Measurements from ENCODE around the gene SLC19A1.

SLC19A1 gene

DNA sequence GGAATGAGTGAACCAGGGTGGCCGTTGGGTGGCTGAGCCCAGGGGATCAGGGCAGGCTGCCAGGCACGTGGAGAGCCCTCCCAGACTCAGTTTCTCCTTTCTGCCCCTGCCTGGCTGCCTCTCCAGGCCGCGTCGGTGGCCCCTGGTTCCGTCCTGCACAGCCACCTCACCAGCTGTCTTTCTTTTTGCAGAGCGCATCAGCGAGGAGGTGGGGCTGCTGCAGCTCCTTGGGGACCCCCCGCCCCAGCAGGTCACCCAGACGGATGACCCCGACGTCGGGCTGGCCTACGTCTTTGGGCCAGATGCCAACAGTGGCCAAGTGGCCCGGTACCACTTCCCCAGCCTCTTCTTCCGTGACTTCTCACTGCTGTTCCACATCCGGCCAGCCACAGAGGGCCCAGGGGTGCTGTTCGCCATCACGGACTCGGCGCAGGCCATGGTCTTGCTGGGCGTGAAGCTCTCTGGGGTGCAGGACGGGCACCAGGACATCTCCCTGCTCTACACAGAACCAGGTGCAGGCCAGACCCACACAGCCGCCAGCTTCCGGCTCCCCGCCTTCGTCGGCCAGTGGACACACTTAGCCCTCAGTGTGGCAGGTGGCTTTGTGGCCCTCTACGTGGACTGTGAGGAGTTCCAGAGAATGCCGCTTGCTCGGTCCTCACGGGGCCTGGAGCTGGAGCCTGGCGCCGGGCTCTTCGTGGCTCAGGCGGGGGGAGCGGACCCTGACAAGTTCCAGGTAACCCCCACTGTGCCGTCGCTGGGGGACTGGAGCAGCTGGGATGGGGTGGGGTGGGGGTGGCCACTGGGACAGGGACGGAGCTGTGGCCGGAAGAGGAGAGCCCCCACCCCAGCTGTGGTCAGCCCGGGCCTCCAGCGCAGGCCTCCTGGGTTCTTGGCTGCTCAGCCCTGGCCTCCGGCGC lies 73.9 kb downstream of the SLC19A1 start:
- no peak for DNase-seq (ENCODE audit: low read depth in 2 of 2)

DNA sequence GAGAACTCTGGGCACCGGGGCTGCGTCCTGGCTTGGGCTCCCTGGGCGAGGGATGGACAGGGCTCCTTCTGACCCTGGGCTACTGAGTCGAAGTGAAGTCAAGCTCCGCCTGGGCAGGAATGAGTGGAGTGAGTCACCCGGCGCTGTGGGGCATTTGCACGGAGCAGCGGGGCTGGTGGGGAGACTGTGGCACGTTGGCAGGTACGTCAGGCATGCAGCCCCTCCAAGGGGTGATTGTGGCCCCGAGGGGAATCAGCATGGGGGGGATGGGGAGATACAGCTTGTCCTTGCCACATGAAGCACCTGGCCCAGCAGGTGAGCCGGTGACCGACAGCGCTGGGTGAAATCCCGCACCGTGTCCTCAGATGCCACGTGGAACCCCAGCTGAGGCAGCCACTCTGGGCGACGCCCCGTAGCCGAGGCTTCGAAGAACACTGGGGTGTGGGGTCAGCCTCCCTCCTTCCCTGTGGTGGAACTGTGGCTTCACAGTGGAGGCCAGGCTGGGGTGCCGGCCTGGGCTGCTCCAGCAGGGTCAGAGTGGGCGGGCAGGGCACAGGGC lies 74.9 kb downstream of the SLC19A1 start:
- no peak for DNase-seq (ENCODE audit: low read depth in 2 of 2)

DNA sequence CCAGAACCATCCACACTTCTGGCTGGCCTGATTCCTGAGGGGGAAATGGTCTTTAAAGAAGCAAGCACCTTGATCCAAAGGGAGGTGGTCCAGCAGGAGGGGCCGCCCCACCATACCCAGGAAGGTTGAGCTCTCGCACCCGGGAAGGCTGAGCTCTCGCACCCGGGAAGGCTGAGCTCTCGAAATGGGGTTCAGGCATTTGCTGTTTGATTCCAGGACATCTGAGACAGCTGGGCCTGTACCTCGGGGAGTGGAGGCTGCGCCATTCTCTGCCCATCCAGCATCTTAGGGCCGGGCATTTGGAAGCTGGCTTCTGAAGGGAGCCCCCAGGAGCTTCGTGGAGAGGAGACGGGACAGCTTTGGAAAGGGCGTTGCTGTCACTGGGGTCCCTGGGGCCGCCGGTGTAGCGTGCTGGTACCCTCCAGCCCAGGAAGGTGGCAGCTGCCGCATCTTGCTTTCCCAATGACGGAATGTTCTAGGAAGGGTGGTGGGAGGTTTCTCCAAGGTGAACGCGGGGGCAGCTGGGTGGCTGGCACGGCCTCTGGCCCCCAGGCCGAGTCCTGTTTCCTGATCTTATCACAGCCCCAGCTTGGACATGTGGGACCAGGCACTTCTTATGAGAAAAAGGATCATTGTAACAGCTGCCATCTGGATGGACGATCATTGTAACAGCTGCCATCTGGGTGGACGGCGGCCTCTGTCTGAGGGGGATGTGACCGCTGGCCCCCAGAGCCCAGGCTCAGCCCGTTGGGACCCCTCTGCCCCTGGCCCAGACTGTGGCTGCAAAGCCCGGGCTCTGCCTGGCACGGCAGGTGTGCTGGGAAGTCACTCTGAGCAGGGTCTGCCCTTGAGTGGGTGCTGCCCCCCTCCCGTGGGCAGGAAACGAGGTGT lies 75.7 kb downstream of the SLC19A1 start:
- DNase-seq (ENCODE audit: low read depth in 2 of 2): no peak

DNA sequence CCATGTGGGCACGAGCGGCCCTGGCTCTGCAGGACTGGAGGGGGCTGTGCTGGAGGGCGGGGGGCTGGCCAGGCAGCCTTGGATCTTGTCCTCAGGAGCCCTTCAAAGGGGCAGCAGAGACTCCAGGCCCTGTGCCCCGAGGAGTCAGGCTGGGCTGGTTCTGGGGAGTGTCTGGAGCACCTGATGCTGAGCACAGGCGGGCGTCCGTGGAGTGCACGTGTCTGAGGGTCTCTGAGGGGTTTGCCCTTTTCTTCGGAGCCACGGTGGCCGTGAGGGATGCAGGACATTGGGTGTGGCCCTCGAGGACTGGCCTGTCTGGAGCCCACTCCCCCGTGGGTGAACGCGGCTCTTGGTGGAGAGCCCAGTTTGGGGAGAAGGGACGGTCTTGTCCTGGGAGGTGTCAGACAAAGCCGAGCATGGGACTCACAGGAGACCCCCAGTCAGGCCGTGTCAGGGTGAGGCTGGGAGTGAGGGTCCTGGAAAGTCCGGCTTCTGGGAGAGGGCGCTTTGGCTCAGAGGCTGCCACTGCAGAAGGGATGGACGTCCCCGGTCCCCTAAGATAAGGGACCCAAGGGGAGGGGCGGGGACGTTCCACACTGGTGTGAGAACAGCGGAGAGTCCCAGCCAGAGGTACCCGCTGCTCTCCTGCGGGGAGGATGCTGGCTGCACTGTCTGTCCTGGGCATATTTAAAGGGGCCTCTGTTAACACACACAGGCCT lies 76.5 kb downstream of the SLC19A1 start:
- DNase-seq (ENCODE audit: low read depth in 2 of 2): no peak

DNA sequence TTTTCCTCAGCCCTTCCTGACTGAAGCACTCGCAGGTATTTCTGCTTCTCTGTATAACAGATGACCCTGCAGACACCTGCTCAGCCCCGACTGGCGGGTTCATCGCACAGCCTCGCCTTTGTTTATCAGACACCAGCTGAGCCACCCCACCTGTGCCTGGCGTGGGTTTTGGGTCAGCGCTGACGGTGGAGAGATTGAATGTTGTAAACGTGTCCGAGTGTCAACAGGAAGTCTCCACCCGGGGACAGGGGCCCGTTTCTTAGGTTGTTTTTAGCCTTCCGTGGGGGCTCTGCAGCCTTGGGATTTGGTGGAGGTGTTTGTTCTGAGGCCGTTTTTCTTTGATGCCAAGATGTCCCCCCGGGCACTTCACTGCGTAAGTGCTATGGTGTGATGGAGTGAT lies 77.1 kb downstream of the SLC19A1 start:
- DNase-seq (ENCODE audit: low read depth in 2 of 2): no peak

DNA sequence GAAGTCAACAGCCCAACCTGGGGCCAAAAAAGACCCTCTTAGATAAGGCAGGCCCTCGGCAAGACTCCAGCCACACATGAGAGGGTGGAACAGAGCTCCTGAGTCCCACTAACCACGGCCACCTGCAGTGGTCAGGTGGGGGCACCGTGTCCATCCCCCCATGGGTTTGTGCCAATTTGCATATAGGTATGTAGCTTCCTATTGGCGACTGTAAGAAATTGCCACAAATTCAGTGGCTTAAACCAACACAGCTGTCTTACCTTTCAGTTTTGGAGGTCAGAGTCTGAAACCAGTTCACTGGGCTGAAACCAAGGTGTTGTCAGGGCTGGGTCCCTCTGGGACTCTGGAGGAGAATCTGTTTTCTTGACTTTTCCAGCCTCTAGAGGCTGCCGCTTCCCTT lies 77.9 kb downstream of the SLC19A1 start:
- no peak for DNase-seq (ENCODE audit: low read depth in 2 of 2)

DNA sequence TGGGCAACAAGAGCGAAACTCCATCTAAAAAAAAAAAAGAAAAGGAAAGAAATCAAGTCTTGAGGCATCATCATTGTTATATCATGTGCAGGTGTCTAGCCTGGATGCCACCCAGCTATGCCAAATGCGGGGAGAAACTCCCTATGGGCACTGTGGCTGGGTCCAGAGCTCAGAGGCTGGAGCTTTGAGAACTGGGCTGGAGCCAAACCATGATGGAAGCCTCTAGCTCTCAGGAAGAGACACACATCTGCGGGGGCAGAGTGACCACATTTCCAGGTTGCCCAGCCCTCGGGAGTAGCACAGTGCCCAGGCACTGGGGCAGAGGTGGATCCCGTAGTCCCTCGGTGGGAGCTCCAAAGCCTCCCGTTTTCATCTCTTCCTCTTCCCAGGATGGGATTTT lies 78.4 kb downstream of the SLC19A1 start:
- no peak for DNase-seq (ENCODE audit: low read depth in 2 of 2)

DNA sequence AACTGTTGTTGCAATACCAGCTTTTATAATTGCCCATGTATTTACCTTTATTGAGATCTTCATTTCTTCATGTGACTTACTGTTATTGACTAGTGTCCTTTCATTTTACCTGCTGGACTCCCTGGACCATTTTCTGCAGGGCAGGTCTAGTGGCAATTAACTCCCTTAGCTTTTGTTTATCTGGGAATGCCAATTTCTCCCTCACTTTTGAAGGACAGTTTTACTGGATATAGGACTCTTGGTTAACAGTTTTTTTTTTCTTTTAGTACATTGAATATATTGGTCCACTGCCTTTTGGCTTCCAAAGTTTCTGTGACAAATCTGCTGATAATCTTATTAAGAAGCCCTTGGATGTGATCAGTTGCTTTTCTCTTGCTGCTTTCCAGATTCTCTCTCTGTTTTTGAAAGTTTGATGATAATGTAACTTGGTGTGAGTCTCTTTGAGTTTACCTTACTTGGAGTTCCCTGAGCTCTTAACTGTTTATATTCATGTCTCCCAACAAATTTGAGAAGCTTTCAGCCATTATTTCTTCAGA lies 80.4 kb downstream of the SLC19A1 start:
- no peak for DNase-seq (ENCODE audit: low read depth in 2 of 2)

DNA sequence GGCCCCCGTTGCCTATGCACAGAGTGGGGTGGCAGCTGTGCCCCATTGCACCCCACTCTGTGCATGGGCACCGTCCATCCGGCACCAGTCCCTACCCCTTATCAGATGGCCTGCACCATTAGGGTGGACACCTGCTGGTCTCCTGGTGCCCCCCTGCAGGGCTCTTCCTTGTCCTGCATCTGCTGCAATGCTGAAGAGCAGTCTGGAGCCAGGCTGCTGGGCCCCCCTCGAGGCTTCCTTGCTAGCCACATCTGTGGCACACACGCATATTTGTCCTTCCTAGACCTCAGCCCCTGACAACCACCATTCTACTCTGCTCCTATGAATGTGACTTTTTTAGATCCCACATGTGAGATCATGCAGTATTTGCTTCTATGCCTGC lies 80.9 kb downstream of the SLC19A1 start:
- DNase-seq (ENCODE audit: low read depth in 2 of 2): no peak

DNA sequence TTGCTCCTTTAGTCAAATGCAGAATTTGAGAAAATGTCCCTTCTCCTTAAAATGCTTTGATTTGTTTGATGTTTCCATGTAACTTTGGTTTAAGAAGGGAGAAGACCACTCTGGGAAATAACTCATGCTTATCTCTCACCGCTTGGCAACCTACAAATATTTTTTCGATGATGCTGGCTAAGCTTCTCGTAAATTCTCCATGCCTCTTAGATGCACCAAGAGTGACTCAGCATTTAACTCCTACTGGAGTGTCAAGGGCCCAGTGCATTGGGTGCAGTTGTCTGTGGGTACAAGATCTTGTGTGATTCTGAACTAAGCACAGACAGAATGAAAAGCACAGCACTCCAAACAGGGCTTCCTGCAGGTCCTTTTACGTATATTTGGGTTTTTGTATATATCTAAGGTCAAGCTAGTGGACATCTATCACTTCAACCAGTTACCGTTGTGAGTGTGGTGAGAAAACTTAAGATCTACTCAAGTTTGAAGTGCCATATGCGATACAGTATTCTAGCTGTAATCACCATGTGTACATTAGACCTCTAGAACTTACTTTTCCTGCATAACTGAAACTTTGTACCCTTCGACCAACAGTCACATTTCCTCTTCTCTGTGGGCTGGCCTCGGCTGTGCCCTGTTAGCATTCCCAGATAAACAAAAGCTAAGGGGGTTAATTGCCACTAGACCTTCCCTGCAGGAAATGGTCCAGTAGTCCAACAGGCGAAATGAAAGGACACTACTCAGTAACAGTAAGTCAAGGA lies 81.5 kb downstream of the SLC19A1 start:
- DNase-seq (ENCODE audit: low read depth in 2 of 2): no peak

DNA sequence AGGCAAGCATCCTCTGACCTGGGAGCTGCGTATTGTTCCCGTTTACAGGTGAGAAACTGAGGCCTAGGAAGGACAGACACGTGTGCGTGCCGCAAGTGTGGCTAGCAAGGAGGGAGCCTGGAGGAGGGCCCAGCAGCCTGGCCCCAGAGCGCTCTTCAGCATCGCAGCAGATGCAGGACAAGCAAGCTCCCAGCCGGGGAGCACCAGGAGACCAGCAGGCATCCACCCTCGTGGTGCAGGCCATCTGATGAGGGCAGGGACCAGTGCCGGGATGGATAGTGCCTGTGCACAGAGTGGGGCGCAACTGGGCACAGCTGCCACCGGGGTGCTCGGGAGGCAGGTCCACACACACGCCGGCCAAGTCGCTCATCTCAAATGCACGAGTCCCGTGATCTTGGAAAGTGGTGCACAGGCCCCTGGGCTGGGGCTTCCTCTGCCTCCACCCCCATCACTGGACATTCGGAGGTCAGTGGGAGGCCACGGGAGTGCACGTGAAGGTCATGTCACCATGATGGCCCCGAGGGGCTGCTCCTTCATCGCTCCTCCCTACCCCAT lies 82.2 kb downstream of the SLC19A1 start:
- no peak for DNase-seq (ENCODE audit: low read depth in 2 of 2)

DNA sequence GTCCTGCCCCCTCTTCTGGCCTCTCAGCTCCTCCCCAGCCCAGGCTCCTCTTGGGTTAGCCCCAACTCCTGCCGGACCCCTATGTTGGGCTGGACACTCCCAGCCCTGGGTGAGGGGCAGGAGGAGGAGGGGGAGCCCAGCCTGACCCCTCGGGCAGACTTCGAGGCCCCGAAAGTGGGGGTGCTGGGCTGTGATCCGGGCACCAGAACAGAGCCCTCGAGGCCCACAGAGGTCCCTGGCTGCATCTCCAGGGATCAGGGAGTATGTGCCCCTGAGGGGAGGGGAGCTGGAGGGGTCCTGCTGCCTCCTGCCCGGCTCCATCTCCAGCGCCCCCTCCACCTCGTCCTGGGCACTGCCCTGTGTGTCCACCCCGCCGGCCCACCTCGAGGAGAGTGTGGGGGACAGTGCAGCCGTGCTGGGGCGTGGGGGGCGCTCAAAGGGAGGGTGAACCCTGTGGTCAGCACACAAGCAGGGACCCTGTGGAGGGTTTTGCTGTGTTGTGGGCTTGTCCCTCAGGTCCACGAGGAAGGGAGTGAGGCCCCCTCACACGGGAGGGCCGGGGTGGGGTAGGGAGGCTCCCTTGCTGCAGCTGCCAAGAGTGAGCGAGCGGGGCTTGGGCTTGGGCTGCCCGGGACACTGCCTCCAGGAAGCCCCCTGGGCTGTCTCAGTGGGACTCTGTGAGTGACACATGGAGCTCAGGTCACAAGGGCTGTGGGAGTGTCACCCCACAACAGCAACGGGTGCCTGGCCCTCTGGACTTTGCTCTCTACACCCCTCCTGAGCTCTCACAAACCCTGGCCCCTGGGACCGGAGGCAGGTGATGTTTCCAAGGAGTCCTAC lies 82.8 kb downstream of the SLC19A1 start:
- DNase-seq (ENCODE audit: low read depth in 2 of 2): no peak

DNA sequence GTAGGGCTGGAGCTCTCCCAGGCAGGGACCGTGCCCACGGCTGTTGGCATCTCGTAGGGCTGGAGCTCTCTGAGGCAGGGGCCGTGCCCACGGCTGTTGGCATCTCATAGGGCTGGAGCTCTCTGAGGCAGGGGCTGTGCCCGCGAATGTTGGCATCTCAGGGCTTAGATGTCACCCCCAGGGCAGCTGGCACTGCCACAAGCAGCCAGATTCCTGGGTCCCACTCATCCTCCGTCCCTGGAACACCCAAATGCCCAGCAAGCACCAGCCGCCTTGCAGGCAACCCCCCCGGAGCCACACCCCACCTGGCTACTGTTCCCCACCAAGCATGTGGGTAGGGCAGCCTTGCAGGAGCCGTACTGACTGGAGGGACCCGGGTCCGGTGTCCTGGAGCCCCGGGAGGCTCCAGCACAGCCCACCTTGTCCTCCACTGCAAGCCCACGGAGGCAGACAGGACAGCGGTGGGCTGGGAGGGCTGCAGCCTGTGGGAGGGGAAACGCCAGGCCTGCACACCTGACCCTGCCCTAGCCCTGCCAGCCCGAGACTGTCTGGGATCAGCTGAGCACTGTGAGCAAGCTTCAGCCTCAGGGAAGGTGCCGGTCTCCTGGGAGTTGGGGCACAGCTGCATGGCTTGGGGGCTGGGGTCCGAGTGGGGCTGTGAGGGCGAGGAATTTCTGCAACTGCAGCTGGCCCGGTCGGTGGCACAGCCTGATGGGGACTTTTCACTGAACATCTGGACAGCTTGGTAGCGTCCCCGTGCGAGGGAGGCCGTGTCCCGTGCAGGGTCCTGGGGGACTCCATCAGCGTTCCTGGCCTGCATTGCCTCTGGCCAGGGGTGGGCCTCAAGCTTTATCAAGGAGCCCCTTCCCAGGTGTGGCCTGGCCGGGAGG lies 83.7 kb downstream of the SLC19A1 start:
- no peak for DNase-seq (ENCODE audit: low read depth in 2 of 2)

DNA sequence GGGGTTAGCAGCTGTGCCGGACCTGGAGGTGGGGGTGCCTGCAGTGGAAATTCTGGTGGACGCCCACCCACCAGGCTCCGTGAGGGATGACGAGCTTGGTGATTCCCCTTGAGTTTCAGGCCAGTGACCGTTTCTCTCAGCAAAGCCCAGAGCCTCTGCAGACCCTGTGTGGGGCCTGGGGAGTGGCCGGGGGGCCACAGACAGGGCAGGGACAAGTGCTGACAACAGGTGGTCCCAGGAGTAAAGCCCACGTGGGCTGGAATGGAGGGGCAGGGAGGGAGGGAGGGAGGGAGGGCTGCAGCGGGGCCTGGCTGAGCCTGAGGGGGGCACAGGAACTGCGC lies 84.4 kb downstream of the SLC19A1 start:
- DNase-seq (ENCODE audit: low read depth in 2 of 2): no peak

DNA sequence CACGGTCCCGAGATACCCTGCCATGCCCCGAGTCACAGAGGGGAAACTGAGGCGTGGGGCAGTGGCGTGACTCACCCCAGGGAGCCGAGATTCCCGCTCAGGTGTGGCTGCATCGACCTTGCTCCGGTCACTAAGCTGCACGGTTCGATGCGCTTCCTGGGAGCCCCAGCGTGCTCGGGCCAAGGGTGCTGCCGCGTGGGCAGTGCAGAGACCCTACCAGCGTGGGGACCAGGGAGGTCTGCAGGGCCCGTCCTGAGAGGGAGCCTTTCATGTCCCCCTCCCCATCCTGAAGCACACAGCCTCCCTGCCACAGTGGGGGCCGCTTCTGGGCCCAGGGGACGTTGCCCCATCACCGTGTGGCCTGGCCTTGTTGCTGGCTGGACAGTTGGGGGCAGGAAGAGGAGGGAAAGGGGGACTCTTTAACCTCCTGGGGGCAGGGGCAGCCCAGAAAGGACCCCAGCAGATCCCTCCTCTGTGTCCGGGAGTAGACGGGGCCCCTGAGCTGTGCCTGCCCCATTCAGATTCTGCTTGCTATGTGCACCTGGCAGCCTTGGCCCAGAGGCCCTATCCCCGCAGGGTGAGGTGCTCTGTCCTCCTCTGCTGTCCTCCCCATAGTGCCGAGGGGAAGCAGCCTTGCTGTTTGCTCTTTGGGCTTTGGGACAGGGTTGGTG lies 84.9 kb downstream of the SLC19A1 start:
- no peak for DNase-seq (ENCODE audit: low read depth in 2 of 2)

DNA sequence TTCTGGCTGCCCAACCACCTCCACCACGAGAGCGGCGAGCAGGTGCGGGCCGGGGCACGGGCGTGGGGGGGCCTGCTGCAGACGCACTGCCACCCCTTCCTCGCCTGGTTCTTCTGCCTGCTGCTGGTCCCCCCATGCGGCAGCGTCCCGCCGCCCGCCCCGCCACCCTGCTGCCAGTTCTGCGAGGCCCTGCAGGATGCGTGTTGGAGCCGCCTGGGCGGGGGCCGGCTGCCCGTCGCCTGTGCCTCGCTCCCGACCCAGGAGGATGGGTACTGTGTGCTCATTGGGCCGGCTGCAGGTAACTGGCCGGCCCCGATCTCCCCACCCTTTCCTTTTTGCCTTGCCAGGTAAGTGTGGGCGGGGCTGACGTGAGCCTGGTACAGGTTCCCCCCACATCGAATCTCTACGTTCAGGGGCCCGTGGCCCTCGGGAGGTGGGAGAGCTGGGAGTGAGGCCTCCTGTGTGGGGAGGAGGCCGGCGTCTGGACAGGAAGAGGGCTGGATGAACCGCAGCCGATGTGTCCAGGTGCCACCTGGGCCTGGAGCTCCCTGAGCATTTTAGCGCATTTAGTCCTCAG lies 85.6 kb downstream of the SLC19A1 start:
- no peak for DNase-seq (ENCODE audit: low read depth in 2 of 2)

DNA sequence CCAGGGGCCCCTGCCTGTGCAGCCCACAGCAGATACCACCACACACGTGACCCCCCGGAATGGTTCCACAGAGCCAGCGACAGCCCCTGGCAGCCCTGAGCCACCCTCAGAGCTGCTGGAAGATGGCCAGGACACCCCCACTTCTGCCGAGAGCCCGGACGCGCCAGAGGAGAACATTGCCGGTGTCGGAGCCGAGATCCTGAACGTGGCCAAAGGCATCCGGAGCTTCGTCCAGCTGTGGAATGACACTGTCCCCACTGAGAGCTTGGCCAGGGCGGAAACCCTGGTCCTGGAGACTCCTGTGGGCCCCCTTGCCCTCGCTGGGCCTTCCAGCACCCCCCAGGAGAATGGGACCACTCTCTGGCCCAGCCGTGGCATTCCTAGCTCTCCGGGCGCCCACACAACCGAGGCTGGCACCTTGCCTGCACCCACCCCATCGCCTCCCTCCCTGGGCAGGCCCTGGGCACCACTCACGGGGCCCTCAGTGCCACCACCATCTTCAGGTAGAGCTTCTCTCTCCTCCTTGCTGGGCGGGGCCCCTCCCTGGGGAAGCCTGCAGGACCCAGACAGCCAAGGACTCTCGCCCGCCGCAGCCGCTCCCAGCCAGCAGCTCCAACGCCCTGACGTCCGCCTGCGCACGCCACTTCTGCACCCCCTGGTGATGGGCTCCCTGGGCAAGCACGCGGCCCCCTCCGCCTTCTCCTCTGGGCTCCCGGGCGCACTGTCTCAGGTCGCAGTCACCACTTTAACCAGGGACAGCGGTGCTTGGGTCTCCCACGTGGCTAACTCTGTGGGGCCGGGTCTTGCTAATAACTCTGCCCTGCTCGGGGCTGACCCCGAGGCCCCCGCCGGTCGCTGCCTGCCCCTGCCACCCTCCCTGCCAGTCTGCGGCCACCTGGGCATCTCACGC lies 86.3 kb downstream of the SLC19A1 start:
- no peak for DNase-seq (ENCODE audit: low read depth in 2 of 2)

Data from stimulated activated CD4-positive, alpha-beta T cell treated with anti-CD3 and anti-CD28 coated beads, Interleukin-1b, Interleukin-23, amount 100 ng/mL, for 1 hour (primary cell).